CD4-positive, alpha-beta T cell treated with Interleukin-10 for 1 hour (primary cell): ENCODE results near the gene RAB8A.
A peak's percentile ranks its signal among the peaks of the same experiment; 100 is the strongest.

Experiments
- DNase-seq: peaks from one replicate; pipeline ENCODE4 v3.0.0-alpha.2; 2020

Gene RAB8A

DNA sequence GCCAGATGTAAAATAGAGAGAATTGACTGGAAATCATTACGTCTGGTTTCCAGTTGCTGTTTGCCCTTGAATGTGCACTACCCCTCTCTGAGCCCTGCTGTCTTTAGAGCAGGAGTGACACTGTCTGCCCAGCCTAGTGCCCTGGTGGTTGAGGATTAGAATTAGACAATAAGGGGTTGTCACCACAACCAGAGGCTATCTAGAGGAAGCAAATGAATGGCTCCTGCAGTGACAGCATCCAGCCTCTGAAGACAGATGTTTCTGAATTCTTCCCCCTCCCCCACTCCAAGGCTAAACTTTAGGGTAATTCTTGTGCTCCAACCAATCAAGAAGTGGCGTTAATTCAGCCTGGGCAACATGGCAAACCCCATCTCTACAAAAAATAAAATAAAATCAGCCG, 2.0 kb downstream of the RAB8A start:
- no peak for DNase-seq

GRCh38 chr19:16115301-16116039, 3.8 kb downstream of the RAB8A start:
- no peak for DNase-seq

- DNase-seq: no peak
These were observed 4.4 kb downstream of the RAB8A start for GRCh38 chr19:16116067-16116466.

DNA sequence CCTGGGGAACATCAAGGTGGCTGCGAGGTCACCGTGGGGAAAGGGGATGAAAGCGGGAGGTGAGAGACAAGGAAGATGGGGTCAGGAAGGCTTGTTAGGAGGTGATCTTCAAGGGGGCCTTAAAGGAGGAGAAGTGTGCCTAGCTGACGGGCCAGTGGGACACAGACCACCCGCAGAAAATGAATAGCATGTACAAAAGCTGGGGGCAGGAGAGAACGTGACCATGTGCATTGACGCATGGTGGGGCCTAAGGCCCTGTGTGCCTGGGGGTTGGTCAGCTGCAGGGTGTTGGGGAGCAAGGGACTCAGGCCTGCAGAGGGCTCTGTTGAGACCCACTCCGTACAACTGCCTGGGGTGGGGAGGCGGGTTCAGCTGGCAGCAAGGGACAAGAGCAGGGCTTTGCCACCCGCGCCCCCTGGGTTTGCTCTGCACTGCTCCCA, 5.9 kb downstream of the RAB8A start:
- DNase-seq: no peak

DNA sequence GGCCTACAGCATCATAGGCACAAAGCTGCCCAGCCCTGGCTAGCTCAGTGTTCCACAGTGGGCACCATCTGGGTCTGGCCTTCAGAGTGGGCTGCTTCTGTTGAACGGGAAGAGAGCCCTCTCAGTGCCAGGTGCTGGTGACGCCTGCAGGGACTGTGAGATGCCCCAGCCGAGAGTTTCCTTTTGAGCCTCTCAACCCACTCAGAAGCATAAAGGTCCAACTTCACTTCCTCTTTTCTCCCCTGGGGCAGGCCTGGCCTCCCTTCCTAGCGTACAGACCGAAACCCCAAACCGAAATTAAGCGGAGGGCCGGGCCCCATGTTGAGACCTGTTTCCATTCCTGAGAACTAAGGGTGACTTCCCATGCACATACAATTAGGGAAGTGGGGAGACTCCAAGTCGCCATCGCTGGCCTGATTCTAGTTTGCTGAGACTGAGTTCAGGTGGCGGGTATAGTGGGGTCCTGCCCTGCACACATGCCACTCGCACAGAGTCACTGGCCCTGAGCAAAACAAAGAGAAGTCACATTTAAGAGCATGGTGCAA, 6.9 kb downstream of the RAB8A start:
- DNase-seq: peak; percentile 47

GRCh38 chr19:16119075-16119857, 7.6 kb downstream of the RAB8A start:
- peak; percentile 57 for DNase-seq

- no peak for DNase-seq
These were observed 9.5 kb downstream of the RAB8A start for GRCh38 chr19:16121141-16121540.

DNA sequence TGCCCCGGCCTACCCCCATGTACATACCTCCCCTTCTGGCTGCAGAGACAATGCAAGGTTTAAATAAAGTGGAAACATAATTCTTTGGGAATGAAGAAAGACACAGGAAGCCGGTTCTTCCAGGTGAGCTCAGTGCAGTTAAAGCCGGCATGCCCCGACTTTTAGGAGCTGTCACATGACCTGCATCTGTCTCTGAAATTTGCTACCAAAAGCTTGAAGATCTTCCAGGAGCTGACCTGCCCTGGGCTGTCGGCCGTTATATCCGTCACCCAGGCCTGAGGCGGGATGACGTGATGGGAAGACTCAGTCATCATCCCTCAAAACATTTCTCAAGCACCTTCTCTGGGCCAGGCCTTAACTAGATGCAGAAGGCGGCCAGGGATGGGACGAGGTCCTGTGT, 10.3 kb downstream of the RAB8A start:
- no peak for DNase-seq

- DNase-seq: no peak
These were observed 13.3 kb downstream of the RAB8A start for GRCh38 chr19:16124953-16125352.

DNA sequence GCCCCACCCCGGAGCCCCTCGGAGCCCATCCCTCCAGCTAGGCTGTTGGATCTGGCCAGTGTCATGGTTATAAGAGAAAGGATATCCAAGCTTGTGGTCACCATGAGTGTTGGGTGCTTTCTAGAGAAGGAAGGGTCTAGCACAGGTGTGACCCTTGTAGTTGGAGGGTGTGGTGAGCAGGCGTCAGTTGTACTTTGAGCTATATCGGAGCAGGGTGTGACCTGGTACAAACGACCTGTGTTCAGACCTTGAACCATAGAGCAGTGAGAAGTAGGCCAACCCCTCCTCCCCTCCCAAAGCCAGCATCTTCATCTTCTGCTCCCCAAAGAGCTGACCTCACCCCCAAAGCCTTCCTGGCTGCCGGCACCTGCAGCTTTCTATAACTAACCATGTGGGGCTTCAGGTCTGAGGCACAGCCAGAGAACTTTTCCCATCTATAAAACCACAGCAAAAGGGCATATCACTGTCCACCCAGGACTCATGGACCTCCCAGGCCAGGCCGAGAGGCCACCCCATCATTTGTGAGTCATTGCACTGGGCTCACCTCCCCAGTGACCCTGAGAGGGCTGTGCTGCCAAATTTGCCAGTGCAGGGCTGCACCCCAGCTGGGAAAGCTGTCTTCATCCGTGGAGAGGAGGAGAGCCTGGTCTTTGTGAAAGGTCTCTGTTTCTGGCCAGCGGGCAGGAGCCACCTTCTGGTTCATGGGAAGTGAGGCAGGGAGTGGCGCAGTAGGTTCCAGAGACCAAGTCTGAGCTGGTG, 14.2 kb downstream of the RAB8A start:
- DNase-seq: no peak

GRCh38 chr19:16127080-16127479, 15.4 kb downstream of the RAB8A start:
- no peak for DNase-seq

- DNase-seq: no peak
These were observed 16.2 kb downstream of the RAB8A start for GRCh38 chr19:16127776-16128371.

GRCh38 chr19:16131648-16132047, 20.0 kb downstream of the RAB8A start:
- DNase-seq: no peak

GRCh38 chr19:16133818-16134217, 22.1 kb downstream of the RAB8A start:
- DNase-seq: no peak

DNA sequence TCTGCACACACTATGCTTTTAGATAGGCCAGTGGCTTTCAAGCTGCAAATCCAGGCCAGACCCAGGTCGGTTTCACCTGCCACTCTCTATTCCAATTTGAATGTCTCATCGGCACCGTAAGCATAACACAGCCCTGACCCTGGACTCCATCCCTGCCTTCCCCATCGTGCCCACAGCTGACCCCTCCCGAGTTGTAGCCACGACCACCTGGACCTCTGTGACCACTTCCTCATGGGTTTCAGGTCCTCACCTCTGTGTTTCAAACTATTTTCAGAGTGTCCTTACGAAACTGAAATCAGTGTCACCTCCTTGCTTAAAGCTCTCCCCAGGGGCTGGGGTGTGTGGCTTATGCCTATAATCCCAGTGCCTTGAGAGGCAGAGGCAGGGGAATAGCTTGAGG, 22.8 kb downstream of the RAB8A start:
- DNase-seq: no peak

GRCh38 chr19:16135430-16136127, 23.9 kb downstream of the RAB8A start:
- DNase-seq: no peak

DNA sequence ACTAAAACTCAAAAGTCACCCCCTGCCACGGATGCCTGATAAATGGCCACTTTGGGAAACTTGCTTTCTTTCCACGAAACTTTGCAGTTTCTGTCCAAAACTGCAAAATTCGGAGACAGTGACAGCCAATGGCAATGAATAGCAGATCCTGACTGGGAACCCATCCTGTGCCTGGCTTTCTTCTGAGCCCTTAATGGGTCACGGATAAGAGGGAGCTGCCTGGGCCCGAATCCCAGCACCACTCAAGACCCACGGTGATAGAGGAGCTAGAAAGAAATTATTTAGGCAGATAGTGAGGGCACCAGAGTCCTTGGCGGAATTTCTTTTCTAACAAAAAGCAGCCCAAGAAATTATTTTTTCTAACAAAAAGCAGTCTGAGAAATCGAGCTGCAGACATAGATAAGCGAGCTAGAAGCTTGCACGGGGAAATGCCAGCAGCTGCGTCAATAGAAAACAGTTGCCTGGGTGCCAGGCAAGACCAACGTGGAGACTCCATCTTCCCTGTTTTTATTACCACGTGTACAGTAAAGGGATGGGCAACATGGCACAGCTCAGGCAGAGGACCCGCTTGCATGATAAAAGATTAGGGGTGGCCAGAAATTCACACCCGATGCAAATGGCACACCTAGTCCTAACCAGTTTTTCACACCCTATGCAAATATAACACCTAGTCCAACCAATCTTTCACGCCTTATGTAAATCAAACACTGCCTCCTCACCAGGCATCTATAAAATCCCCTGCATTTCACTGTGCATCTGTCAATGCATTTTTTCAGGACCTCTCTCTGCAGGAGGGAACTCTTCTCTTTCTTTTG, 24.7 kb downstream of the RAB8A start:
- no peak for DNase-seq

GRCh38 chr19:16139752-16140151, 28.1 kb downstream of the RAB8A start:
- DNase-seq: no peak

GRCh38 chr19:16141043-16141442, 29.4 kb downstream of the RAB8A start:
- DNase-seq: no peak

- DNase-seq: no peak
These were observed 30.4 kb downstream of the RAB8A start for GRCh38 chr19:16142032-16142580.
